ENCODE data around the gene KCNJ1. TPM values are rescaled to one million over a fixed set of nuclear protein-coding genes. Genes with fewer than 3 reads are reported as not detected.
A peak's percentile ranks its signal among the peaks of the same experiment; 100 is the strongest.

Gene KCNJ1
- total and polyA plus RNA-seq, 10 of the 15 experiments (the other 5 are each of a cell fraction or from before 2014, with no cell fraction given), result not detected

DNA sequence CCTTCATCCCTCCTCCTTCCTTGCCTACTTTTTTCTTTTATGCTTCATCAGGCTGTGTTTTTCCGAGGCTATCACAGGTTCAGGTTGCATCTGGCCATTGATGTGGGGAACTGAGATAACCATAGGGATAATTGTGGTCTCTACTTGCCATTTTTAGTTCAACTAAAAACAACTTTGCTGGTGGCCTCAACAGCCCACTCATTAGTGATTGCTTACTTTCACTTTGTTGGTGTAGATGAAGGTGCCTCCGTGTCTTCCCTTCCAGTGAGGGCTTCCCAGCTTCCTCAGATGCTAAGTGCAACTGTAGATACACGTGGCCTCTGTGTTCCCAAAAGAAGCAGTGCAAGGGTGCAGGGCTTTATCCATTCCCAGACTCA lies 35.0 kb downstream of the KCNJ1 start (continued):
- TF ChIP-seq, protein P1, sequence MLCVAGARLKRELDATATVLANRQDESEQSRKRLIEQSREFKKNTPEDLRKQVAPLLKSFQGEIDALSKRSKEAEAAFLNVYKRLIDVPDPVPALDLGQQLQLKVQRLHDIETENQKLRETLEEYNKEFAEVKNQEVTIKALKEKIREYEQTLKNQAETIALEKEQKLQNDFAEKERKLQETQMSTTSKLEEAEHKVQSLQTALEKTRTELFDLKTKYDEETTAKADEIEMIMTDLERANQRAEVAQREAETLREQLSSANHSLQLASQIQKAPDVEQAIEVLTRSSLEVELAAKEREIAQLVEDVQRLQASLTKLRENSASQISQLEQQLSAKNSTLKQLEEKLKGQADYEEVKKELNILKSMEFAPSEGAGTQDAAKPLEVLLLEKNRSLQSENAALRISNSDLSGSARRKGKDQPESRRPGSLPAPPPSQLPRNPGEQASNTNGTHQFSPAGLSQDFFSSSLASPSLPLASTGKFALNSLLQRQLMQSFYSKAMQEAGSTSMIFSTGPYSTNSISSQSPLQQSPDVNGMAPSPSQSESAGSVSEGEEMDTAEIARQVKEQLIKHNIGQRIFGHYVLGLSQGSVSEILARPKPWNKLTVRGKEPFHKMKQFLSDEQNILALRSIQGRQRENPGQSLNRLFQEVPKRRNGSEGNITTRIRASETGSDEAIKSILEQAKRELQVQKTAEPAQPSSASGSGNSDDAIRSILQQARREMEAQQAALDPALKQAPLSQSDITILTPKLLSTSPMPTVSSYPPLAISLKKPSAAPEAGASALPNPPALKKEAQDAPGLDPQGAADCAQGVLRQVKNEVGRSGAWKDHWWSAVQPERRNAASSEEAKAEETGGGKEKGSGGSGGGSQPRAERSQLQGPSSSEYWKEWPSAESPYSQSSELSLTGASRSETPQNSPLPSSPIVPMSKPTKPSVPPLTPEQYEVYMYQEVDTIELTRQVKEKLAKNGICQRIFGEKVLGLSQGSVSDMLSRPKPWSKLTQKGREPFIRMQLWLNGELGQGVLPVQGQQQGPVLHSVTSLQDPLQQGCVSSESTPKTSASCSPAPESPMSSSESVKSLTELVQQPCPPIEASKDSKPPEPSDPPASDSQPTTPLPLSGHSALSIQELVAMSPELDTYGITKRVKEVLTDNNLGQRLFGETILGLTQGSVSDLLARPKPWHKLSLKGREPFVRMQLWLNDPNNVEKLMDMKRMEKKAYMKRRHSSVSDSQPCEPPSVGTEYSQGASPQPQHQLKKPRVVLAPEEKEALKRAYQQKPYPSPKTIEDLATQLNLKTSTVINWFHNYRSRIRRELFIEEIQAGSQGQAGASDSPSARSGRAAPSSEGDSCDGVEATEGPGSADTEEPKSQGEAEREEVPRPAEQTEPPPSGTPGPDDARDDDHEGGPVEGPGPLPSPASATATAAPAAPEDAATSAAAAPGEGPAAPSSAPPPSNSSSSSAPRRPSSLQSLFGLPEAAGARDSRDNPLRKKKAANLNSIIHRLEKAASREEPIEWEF (IDR thresholded peaks at IDR 0.05; ENCODE audit: insufficient replicate concordance, low read depth, low read length), result no peak
- TF ChIP-seq NR2C2 (IDR thresholded peaks at IDR 0.05; ENCODE audit: borderline replicate concordance, control insufficient read depth, insufficient read length, low read depth) (no peak), KAT2A (conservative IDR thresholded peaks at IDR 0.05; ENCODE audit: control insufficient read depth, low read depth, low read length) (no peak), MTA3 (IDR thresholded peaks at IDR 0.05; ENCODE audit: borderline replicate concordance, low read length) (no peak; the same call in 1 of the 2 replicates), LARP7 (IDR thresholded peaks at IDR 0.05) (no peak), TCF3 (IDR thresholded peaks at IDR 0.05; ENCODE audit: borderline replicate concordance, insufficient read depth, low read depth, low read length) (no peak), JUND (IDR thresholded peaks at IDR 0.05; ENCODE audit: low read depth, low read length) (no peak), IRF4 (IDR thresholded peaks at IDR 0.05; ENCODE audit: low read depth, low read length) (peak; percentile 50; the same call in 1 of the 2 replicates), RAD21 (IDR thresholded peaks at IDR 0.05; ENCODE audit: insufficient read depth, low read depth, low read length) (no peak), CBX5 (IDR thresholded peaks at IDR 0.05; ENCODE audit: low read depth) (no peak), IKZF1 (conservative IDR thresholded peaks at IDR 0.05) (peak; percentile 89), SPI1 (IDR thresholded peaks at IDR 0.05; ENCODE audit: borderline replicate concordance, insufficient read depth, low read depth, low read length) (peak; percentile 89), ZSCAN29 (IDR thresholded peaks at IDR 0.05) (no peak), ZBTB40 (IDR thresholded peaks at IDR 0.05; ENCODE audit: borderline replicate concordance) (no peak; the same call in 1 of the 2 replicates), ETV6 (conservative IDR thresholded peaks at IDR 0.05 in 1 of 2, IDR thresholded peaks at IDR 0.05 in 1 of 2; ENCODE audit: borderline replicate concordance in 1 of 2, low read depth in 1 of 2) (no peak), TBL1XR1 (IDR thresholded peaks at IDR 0.05; ENCODE audit: low read depth, low read length) (peak; percentile 96), ATF2 (IDR thresholded peaks at IDR 0.05; ENCODE audit: low read length) (peak; percentile 76; the same call in 1 of the 2 replicates)
- TF ChIP-seq, protein P2, sequence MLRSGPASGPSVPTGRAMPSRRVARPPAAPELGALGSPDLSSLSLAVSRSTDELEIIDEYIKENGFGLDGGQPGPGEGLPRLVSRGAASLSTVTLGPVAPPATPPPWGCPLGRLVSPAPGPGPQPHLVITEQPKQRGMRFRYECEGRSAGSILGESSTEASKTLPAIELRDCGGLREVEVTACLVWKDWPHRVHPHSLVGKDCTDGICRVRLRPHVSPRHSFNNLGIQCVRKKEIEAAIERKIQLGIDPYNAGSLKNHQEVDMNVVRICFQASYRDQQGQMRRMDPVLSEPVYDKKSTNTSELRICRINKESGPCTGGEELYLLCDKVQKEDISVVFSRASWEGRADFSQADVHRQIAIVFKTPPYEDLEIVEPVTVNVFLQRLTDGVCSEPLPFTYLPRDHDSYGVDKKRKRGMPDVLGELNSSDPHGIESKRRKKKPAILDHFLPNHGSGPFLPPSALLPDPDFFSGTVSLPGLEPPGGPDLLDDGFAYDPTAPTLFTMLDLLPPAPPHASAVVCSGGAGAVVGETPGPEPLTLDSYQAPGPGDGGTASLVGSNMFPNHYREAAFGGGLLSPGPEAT (IDR thresholded peaks at IDR 0.05; ENCODE audit: low read depth), result peak; percentile 63; the same call in 1 of the 2 replicates

Data from GM12878 (cell line).